Gastroesophageal sphincter (tissue), 4 donors: ENCODE measurements around the gene PAK1. TPM values are rescaled to one million over a fixed set of nuclear protein-coding genes. Genes with fewer than 3 reads are reported as not detected.

ENCODE experiments used
- ATAC-seq: fragments of 150-250 bp; one replicate; pipeline ENCODE4 v1.9.1; 2016; ENCODE audit warnings: mild to moderate bottlenecking, moderate library complexity
- H3K27ac ChIP-seq, 4 donors: fragments of 200-600 bp; sonication (generic) in 3 of 4; 1 replicate in 3 of 4; 2 replicates in 1 of 4; pipeline ENCODE4 v1.5.1; 2016 to 2019
- H3K27me3 ChIP-seq: fragments of 200-600 bp; sonication (generic); one replicate; pipeline ENCODE4 v1.5.1; 2019
- H3K36me3 ChIP-seq, 2 donors: fragments of 200-600 bp; sonication (generic); one replicate each; pipeline ENCODE4 v1.5.1; 2019; ENCODE audit warnings: control low read depth in 1 of 2
- H3K4me1 ChIP-seq, 3 donors: fragments of 200-600 bp; sonication (generic); 1 replicate in 2 of 3; 2 replicates in 1 of 3; pipeline ENCODE4 v1.5.1; 2016 to 2019; ENCODE audit warnings: control low read depth in 2 of 3
- H3K4me3 ChIP-seq, 2 donors: fragments of 200-600 bp; sonication (generic); one replicate each; pipeline ENCODE4 v1.5.1; 2019; ENCODE audit warnings: mild to moderate bottlenecking in 1 of 2, moderate library complexity in 1 of 2
- H3K9me3 ChIP-seq, 3 donors: fragments of 200-600 bp; sonication (generic); one replicate each; pipeline ENCODE4 v1.5.1; 2017 to 2019; ENCODE audit warnings: control low read depth in 2 of 3
- CTCF ChIP-seq, 4 experiments: fragments of 200-600 bp in 2 of 4; fragments of 450-650 bp in 2 of 4; sonication (generic) in 1 of 4; IDR thresholded peaks; one replicate each; pipeline ENCODE4 v1.5.1; 2017 to 2019; ENCODE audit warnings: antibody characterized with exemption in 4 of 4, mild to moderate bottlenecking in 2 of 4, moderate library complexity in 2 of 4
- EP300 ChIP-seq: sonication (generic); formaldehyde crosslinking; IDR thresholded peaks from one replicate; pipeline ENCODE4 v1.6.1; 2017; ENCODE audit warnings: antibody characterized with exemption, mild to moderate bottlenecking
- POLR2A ChIP-seq, 2 donors: fragments of 450-650 bp; IDR thresholded peaks; one replicate each; pipeline ENCODE4 v1.6.1; 2017; ENCODE audit warnings: antibody characterized with exemption in 2 of 2, mild to moderate bottlenecking in 2 of 2, moderate library complexity in 1 of 2
- POLR2AphosphoS5 ChIP-seq: sonication (generic); formaldehyde crosslinking; IDR thresholded peaks from one replicate; pipeline ENCODE4 v1.6.1; 2017; ENCODE audit warnings: antibody characterized with exemption
- WGBS, 2 donors: methylation state at CpG; one replicate each; pipeline ENCODE4 v1.1.5; 2018; ENCODE audit warnings: low coverage in 1 of 2; 5-methylcytosine and 5-hydroxymethylcytosine counted together
- total RNA-seq, 4 donors: library from RNA; depleted of rRNA; stranded (reverse); fragments of >200 nt; gene quantifications; one replicate each; pipeline ENCODE4 v1.1.0, GENCODE V29; 2016

The PAK1 gene
- total RNA-seq, 4 donors from 2014 or later = 29.8 to 48.1 (median 40.2) TPM

GRCh38 chr11:77468527-77468926, 5.4 kb downstream of the PAK1 start:
- no peaks in the 10 kb centered on the region for H3K36me3 ChIP-seq
- WGBS, 2 donors = 85 to 91% methylated on average over 1 of the region's 1 CpG
- H3K4me3 ChIP-seq = no peak overlapping the region
- peaks cover 0 to 16% (median 0%) of the 10 kb centered on the region in 3 donors for H3K4me1 ChIP-seq
- H3K9me3 ChIP-seq = no peaks in the 10 kb centered on the region
- ATAC-seq = no peak
- no peak for TF ChIP-seq CTCF (IDR thresholded peaks at IDR 0.05)
- TF ChIP-seq POLR2AphosphoS5 = no peak
- no peak for TF ChIP-seq POLR2A (IDR thresholded peaks at IDR 0.05)
- no peak for TF ChIP-seq EP300
- no peaks in the 10 kb centered on the region for H3K27me3 ChIP-seq
- H3K27ac ChIP-seq = no peak overlapping the region

- no peak for TF ChIP-seq POLR2AphosphoS5
- TF ChIP-seq POLR2A (IDR thresholded peaks at IDR 0.05) = no peak
- no peak for TF ChIP-seq CTCF (IDR thresholded peaks at IDR 0.05)
- TF ChIP-seq EP300 = no peak
- ATAC-seq = no peak
- no peaks in the 10 kb centered on the region for H3K36me3 ChIP-seq
- no peak overlapping the region for H3K27ac ChIP-seq
- no peak overlapping the region for H3K4me3 ChIP-seq
- peaks cover 0 to 10% (median 0%) of the 10 kb centered on the region in 3 donors for H3K4me1 ChIP-seq
- 89 to 94% methylated on average over 2 of the region's 2 CpGs for WGBS, 2 donors
- no peaks in the 10 kb centered on the region for H3K9me3 ChIP-seq
- H3K27me3 ChIP-seq = no peaks in the 10 kb centered on the region
These were observed 5.9 kb downstream of the PAK1 start for GRCh38 chr11:77467993-77468392.

- Histone ChIP-seq H3K27ac (no peak overlapping the region), H3K9me3 (no peaks in the 10 kb centered on the region), H3K4me3 (no peak overlapping the region), H3K27me3 (no peaks in the 10 kb centered on the region), H3K36me3 (no peaks in the 10 kb centered on the region), H3K4me1 (peaks cover 0 to 3% (median 0%) of the 10 kb centered on the region in 3 donors)
- 21 to 42% methylated on average over 1 of the region's 1 CpG for WGBS, 2 donors
- ATAC-seq = no peak
- TF ChIP-seq POLR2AphosphoS5 = no peak
- no peak for TF ChIP-seq EP300
- no peak for TF ChIP-seq CTCF (IDR thresholded peaks at IDR 0.05)
- TF ChIP-seq POLR2A (IDR thresholded peaks at IDR 0.05) = no peak
These were observed 6.7 kb downstream of the PAK1 start for GRCh38 chr11:77467233-77467632.

GRCh38 chr11:77457340-77457739, 16.6 kb downstream of the PAK1 start:
- no peak for ATAC-seq
- WGBS, 2 donors = 55 to 58% methylated on average over 4 to 5 of the region's 5 CpGs
- Histone ChIP-seq H3K36me3 (no peaks in the 10 kb centered on the region), H3K9me3 (no peaks in the 10 kb centered on the region), H3K27me3 (no peaks in the 10 kb centered on the region), H3K4me1 (peaks cover 0 to 4% (median 0%) of the 10 kb centered on the region in 3 donors), H3K4me3 (no peak overlapping the region), H3K27ac (no peak overlapping the region)
- no peak for TF ChIP-seq EP300
- no peak for TF ChIP-seq POLR2AphosphoS5
- no peak for TF ChIP-seq CTCF (IDR thresholded peaks at IDR 0.05)

- TF ChIP-seq EP300 (no peak), POLR2A (IDR thresholded peaks at IDR 0.05) (no peak), CTCF (IDR thresholded peaks at IDR 0.05) (no peak), POLR2AphosphoS5 (no peak)
- no peak for ATAC-seq
- Histone ChIP-seq H3K27me3 (no peaks in the 10 kb centered on the region), H3K36me3 (no peaks in the 10 kb centered on the region), H3K4me3 (no peak overlapping the region), H3K4me1 (peaks cover 0 to 4% (median 0%) of the 10 kb centered on the region in 3 donors), H3K9me3 (no peaks in the 10 kb centered on the region), H3K27ac (no peak overlapping the region)
These were observed 18.2 kb downstream of the PAK1 start for GRCh38 chr11:77455740-77456139.
